SK-N-SH treated with all-trans-retinoic acid at 6 μM for 48 hours (cell line): Measurements from ENCODE around the gene RFX3.
A peak's percentile ranks its signal among the peaks of the same experiment; 100 is the strongest.

Source experiments
- ATAC-seq: fragments of 200-7000 bp; cut with Tn5 transposase; 3 replicates; pipeline ENCODE4 v1.9.1; 2020; ENCODE audit warnings: mild to moderate bottlenecking, moderate library complexity
- ARNTL ChIP-seq: fragments of 450-650 bp; formaldehyde crosslinking; IDR thresholded peaks from 2 replicates; pipeline ENCODE4 v1.5.0; 2020; ENCODE audit warnings: low read depth, mild to moderate bottlenecking, moderate library complexity, borderline replicate concordance
- BACH2 ChIP-seq: fragments of 250-450 bp; sonication (Bioruptor Pico); IDR thresholded peaks from 2 replicates; pipeline ENCODE4 v1.9.0; 2021; ENCODE audit warnings: mild to moderate bottlenecking, borderline replicate concordance
- CSDC2 ChIP-seq: fragments of 250-450 bp; sonication (Bioruptor Pico); IDR thresholded peaks from 2 replicates; pipeline ENCODE4 v1.5.0; 2020; ENCODE audit warnings: mild to moderate bottlenecking, moderate library complexity
- ESRRG ChIP-seq: fragments of 250-450 bp; sonication (Bioruptor Pico); IDR thresholded peaks from 2 replicates; pipeline ENCODE4 v1.6.1; 2021; ENCODE audit warnings: mild to moderate bottlenecking
- GLIS3 ChIP-seq: fragments of 250-450 bp; sonication (Bioruptor Pico); IDR thresholded peaks from 2 replicates; pipeline ENCODE4 v1.5.0; 2020; ENCODE audit warnings: mild to moderate bottlenecking, moderate library complexity
- ISL1 ChIP-seq: fragments of 250-450 bp; sonication (Bioruptor Pico); IDR thresholded peaks from 2 replicates; pipeline ENCODE4 v2.1.2; 2022; ENCODE audit warnings: mild to moderate bottlenecking, moderate library complexity
- OSR1 ChIP-seq: fragments of 250-450 bp; sonication (Bioruptor Pico); IDR thresholded peaks from 2 replicates; pipeline ENCODE4 v1.8.0; 2022; ENCODE audit warnings: moderate library complexity, mild to moderate bottlenecking, inconsistent platforms
- POU6F1 ChIP-seq: fragments of 250-450 bp; sonication (Bioruptor Pico); IDR thresholded peaks from 2 replicates; pipeline ENCODE4 v1.8.0; 2021; ENCODE audit warnings: low read depth, mild to moderate bottlenecking, moderate library complexity, borderline replicate concordance
- PPARA ChIP-seq: fragments of 250-450 bp; sonication (Bioruptor Pico); IDR thresholded peaks from 2 replicates; pipeline ENCODE4 v1.5.0; 2020; ENCODE audit warnings: mild to moderate bottlenecking, borderline replicate concordance
- RARB ChIP-seq: fragments of 250-450 bp; sonication (Bioruptor Pico); IDR thresholded peaks from 2 replicates; pipeline ENCODE4 v1.8.0; 2021; ENCODE audit warnings: mild to moderate bottlenecking, moderate library complexity
- TCF4 ChIP-seq: fragments of 250-450 bp; sonication (Bioruptor Pico); IDR thresholded peaks from 2 replicates; pipeline ENCODE4 v1.8.0; 2021; ENCODE audit warnings: mild to moderate bottlenecking, moderate library complexity, borderline replicate concordance
- TOX ChIP-seq: fragments of 250-450 bp; sonication (Bioruptor Pico); IDR thresholded peaks from 2 replicates; pipeline ENCODE4 v1.8.0; 2021; ENCODE audit warnings: mild to moderate bottlenecking, moderate library complexity, borderline replicate concordance
- ZC3H10 ChIP-seq: fragments of 250-450 bp; sonication (Bioruptor Pico); IDR thresholded peaks from 2 replicates; pipeline ENCODE4 v1.5.1; 2021; ENCODE audit warnings: mild to moderate bottlenecking, moderate library complexity
- ZFP3 ChIP-seq: fragments of 250-450 bp; sonication (Bioruptor Pico); IDR thresholded peaks from 2 replicates; pipeline ENCODE4 v1.5.0; 2020; ENCODE audit warnings: mild to moderate bottlenecking, moderate library complexity
- ZNF565 ChIP-seq: fragments of 450-650 bp; formaldehyde crosslinking; conservative IDR thresholded peaks from 2 replicates; pipeline ENCODE4 v1.5.0; 2020; ENCODE audit warnings: low read depth, mild to moderate bottlenecking, moderate library complexity
- ZNF70 ChIP-seq: fragments of 450-650 bp; formaldehyde crosslinking; IDR thresholded peaks from 2 replicates; pipeline ENCODE4 v1.5.0; 2020; ENCODE audit warnings: mild to moderate bottlenecking, moderate library complexity
- ZNF8 ChIP-seq: fragments of 450-650 bp; formaldehyde crosslinking; IDR thresholded peaks from 2 replicates; pipeline ENCODE4 v1.5.0; 2020; ENCODE audit warnings: mild to moderate bottlenecking, moderate library complexity
- TF ChIP-seq, protein P1 (sequence below): fragments of 250-450 bp; sonication (Bioruptor Pico); IDR thresholded peaks from 2 replicates; pipeline ENCODE4 v1.8.0; 2020; ENCODE audit warnings: mild to moderate bottlenecking, moderate library complexity, borderline replicate concordance
- TF ChIP-seq, protein P2 (sequence below): fragments of 250-450 bp; sonication (Bioruptor Pico); IDR thresholded peaks from 2 replicates; pipeline ENCODE4 v1.5.1; 2021; ENCODE audit warnings: mild to moderate bottlenecking, moderate library complexity
- TF ChIP-seq, protein P3 (sequence below): fragments of 250-450 bp; sonication (Bioruptor Pico); IDR thresholded peaks from 2 replicates; pipeline ENCODE4 v1.5.1; 2020; ENCODE audit warnings: low read depth, mild to moderate bottlenecking, moderate library complexity
- TF ChIP-seq, protein P4 (sequence below): fragments of 250-450 bp; sonication (Bioruptor Pico); IDR thresholded peaks from 2 replicates; pipeline ENCODE4 v1.5.0; 2020; ENCODE audit warnings: mild to moderate bottlenecking, moderate library complexity

Gene RFX3

GRCh38 chr9:3409453-3409852 is 116.3 kb downstream of the RFX3 start:
- no peak for ATAC-seq
- TF ChIP-seq TOX (CRISPR knock-in tag) (no peak), GLIS3 (CRISPR knock-in tag) (no peak), CSDC2 (CRISPR knock-in tag) (no peak), ISL1 (CRISPR knock-in tag) (no peak)

- TF ChIP-seq ISL1 (CRISPR knock-in tag) (0 out of 2 replicates have a peak, but pooled peaks have one; percentile 40), POU6F1 (CRISPR knock-in tag) (no peak)
- ATAC-seq = no peak
These were observed 122.5 kb downstream of the RFX3 start for GRCh38 chr9:3403315-3403714.

- ATAC-seq = no peak
- no peak for TF ChIP-seq ARNTL (CRISPR knock-in tag)
These were observed 124.4 kb downstream of the RFX3 start for GRCh38 chr9:3401221-3401954.

- TF ChIP-seq, protein P1, sequence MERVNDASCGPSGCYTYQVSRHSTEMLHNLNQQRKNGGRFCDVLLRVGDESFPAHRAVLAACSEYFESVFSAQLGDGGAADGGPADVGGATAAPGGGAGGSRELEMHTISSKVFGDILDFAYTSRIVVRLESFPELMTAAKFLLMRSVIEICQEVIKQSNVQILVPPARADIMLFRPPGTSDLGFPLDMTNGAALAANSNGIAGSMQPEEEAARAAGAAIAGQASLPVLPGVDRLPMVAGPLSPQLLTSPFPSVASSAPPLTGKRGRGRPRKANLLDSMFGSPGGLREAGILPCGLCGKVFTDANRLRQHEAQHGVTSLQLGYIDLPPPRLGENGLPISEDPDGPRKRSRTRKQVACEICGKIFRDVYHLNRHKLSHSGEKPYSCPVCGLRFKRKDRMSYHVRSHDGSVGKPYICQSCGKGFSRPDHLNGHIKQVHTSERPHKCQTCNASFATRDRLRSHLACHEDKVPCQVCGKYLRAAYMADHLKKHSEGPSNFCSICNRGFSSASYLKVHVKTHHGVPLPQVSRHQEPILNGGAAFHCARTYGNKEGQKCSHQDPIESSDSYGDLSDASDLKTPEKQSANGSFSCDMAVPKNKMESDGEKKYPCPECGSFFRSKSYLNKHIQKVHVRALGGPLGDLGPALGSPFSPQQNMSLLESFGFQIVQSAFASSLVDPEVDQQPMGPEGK = no peak
- TF ChIP-seq BACH2 (CRISPR knock-in tag) (no peak), CSDC2 (CRISPR knock-in tag) (no peak), ZFP3 (CRISPR knock-in tag) (no peak), ZNF565 (no peak), RARB (no peak), TOX (CRISPR knock-in tag) (no peak), ISL1 (CRISPR knock-in tag) (no peak), ZC3H10 (CRISPR knock-in tag) (no peak), ESRRG (CRISPR knock-in tag) (no peak), PPARA (CRISPR knock-in tag) (no peak), TCF4 (CRISPR knock-in tag) (no peak), ZNF70 (CRISPR knock-in tag) (no peak)
- TF ChIP-seq, protein P2, sequence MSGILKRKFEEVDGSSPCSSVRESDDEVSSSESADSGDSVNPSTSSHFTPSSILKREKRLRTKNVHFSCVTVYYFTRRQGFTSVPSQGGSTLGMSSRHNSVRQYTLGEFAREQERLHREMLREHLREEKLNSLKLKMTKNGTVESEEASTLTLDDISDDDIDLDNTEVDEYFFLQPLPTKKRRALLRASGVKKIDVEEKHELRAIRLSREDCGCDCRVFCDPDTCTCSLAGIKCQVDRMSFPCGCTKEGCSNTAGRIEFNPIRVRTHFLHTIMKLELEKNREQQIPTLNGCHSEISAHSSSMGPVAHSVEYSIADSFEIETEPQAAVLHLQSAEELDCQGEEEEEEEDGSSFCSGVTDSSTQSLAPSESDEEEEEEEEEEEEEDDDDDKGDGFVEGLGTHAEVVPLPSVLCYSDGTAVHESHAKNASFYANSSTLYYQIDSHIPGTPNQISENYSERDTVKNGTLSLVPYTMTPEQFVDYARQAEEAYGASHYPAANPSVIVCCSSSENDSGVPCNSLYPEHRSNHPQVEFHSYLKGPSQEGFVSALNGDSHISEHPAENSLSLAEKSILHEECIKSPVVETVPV (CRISPR knock-in tag) = no peak
- ATAC-seq = no peak
These were observed 127.6 kb downstream of the RFX3 start for GRCh38 chr9:3398232-3398648.

GRCh38 chr9:3397766-3398165 is 128.0 kb downstream of the RFX3 start:
- no peak for ATAC-seq
- TF ChIP-seq ZNF8 (CRISPR knock-in tag) = no peak
- TF ChIP-seq, protein P3, sequence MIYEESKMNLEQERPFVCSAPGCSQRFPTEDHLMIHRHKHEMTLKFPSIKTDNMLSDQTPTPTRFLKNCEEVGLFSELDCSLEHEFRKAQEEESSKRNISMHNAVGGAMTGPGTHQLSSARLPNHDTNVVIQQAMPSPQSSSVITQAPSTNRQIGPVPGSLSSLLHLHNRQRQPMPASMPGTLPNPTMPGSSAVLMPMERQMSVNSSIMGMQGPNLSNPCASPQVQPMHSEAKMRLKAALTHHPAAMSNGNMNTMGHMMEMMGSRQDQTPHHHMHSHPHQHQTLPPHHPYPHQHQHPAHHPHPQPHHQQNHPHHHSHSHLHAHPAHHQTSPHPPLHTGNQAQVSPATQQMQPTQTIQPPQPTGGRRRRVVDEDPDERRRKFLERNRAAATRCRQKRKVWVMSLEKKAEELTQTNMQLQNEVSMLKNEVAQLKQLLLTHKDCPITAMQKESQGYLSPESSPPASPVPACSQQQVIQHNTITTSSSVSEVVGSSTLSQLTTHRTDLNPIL (CRISPR knock-in tag) = no peak
- TF ChIP-seq RARB = no peak
- TF ChIP-seq ZNF70 (CRISPR knock-in tag) = no peak
- TF ChIP-seq PPARA (CRISPR knock-in tag) = no peak
- TF ChIP-seq ISL1 (CRISPR knock-in tag) = no peak
- TF ChIP-seq, protein P2 (CRISPR knock-in tag) = no peak
- TF ChIP-seq ZNF565 = no peak
- TF ChIP-seq POU6F1 (CRISPR knock-in tag) = no peak
- TF ChIP-seq BACH2 (CRISPR knock-in tag) = no peak
- TF ChIP-seq CSDC2 (CRISPR knock-in tag) = no peak
- TF ChIP-seq OSR1 (CRISPR knock-in tag) = no peak
- TF ChIP-seq, protein P4, sequence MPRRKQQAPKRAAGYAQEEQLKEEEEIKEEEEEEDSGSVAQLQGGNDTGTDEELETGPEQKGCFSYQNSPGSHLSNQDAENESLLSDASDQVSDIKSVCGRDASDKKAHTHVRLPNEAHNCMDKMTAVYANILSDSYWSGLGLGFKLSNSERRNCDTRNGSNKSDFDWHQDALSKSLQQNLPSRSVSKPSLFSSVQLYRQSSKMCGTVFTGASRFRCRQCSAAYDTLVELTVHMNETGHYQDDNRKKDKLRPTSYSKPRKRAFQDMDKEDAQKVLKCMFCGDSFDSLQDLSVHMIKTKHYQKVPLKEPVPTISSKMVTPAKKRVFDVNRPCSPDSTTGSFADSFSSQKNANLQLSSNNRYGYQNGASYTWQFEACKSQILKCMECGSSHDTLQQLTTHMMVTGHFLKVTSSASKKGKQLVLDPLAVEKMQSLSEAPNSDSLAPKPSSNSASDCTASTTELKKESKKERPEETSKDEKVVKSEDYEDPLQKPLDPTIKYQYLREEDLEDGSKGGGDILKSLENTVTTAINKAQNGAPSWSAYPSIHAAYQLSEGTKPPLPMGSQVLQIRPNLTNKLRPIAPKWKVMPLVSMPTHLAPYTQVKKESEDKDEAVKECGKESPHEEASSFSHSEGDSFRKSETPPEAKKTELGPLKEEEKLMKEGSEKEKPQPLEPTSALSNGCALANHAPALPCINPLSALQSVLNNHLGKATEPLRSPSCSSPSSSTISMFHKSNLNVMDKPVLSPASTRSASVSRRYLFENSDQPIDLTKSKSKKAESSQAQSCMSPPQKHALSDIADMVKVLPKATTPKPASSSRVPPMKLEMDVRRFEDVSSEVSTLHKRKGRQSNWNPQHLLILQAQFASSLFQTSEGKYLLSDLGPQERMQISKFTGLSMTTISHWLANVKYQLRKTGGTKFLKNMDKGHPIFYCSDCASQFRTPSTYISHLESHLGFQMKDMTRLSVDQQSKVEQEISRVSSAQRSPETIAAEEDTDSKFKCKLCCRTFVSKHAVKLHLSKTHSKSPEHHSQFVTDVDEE (CRISPR knock-in tag) = no peak
- TF ChIP-seq ARNTL (CRISPR knock-in tag) = no peak
